HepG2 (cell line): Measurements from ENCODE around the gene PDLIM7. TPM values are rescaled to one million over a fixed set of nuclear protein-coding genes. Genes with fewer than 3 reads are reported as not detected.
A peak's percentile ranks its signal among the peaks of the same experiment; 100 is the strongest.

Experiments used
- KAT8 ChIP-seq: IDR thresholded peaks from 2 replicates; pipeline ENCODE4 v1.6.1; 2016; ENCODE audit warnings: missing genetic modification reagents, missing compliant biosample characterization
- KDM5A ChIP-seq: fragments of 200-600 bp; sonication (generic); IDR thresholded peaks from 2 replicates; pipeline ENCODE4 v1.7.0; 2018; ENCODE audit warnings: antibody characterized with exemption, mild to moderate bottlenecking, low read length, borderline replicate concordance
- KLF13 ChIP-seq: sonication (generic); formaldehyde crosslinking; IDR thresholded peaks from 2 replicates; pipeline ENCODE4 v1.4.0; 2020; ENCODE audit warnings: mild to moderate bottlenecking, missing genetic modification reagents
- SNAPC2 ChIP-seq: sonication (generic); formaldehyde crosslinking; IDR thresholded peaks from 2 replicates; pipeline ENCODE4 v1.8.1; 2022; ENCODE audit warnings: mild to moderate bottlenecking, missing genetic modification reagents
- TFE3 ChIP-seq: IDR thresholded peaks from 2 replicates; pipeline ENCODE4 v1.6.1; 2016
- ZNF232 ChIP-seq: sonication (generic); formaldehyde crosslinking; IDR thresholded peaks from 2 replicates; pipeline ENCODE4 v1.4.0; 2020; ENCODE audit warnings: missing genetic modification reagents, borderline replicate concordance
- ZNF326 ChIP-seq: sonication (generic); formaldehyde crosslinking; IDR thresholded peaks from 2 replicates; pipeline ENCODE4 v1.4.0; 2020; ENCODE audit warnings: missing genetic modification reagents, borderline replicate concordance
- ZNF446 ChIP-seq: sonication (generic); formaldehyde crosslinking; IDR thresholded peaks from 2 replicates; pipeline ENCODE4 v1.5.0; 2020; ENCODE audit warnings: mild to moderate bottlenecking, missing genetic modification reagents
- ZNF574 ChIP-seq: sonication (generic); formaldehyde crosslinking; IDR thresholded peaks from 2 replicates; pipeline ENCODE4 v1.4.0; 2020; ENCODE audit warnings: missing genetic modification reagents
- ZNF609 ChIP-seq: sonication (generic); formaldehyde crosslinking; IDR thresholded peaks from 2 replicates; pipeline ENCODE4 v1.4.0; 2020; ENCODE audit warnings: mild to moderate bottlenecking, missing genetic modification reagents, borderline replicate concordance
- ZNF674 ChIP-seq: sonication (generic); formaldehyde crosslinking; IDR thresholded peaks from 2 replicates; pipeline ENCODE4 v1.5.0; 2020; ENCODE audit warnings: low read depth, mild to moderate bottlenecking, missing genetic modification reagents
- polyA plus RNA-seq, 8 experiments: library from polyadenylated mRNA; depleted of rRNA in 3 of 8; stranded (reverse) in 7 of 8; unstranded in 1 of 8; fragments of >200 nt; fragmentation: Illumina TruSeq in 4 of 8; extraction: Trizol in 4 of 8; gene quantifications; 2 replicates each; pipeline versions ENCODE4 v1.2.1 to v1.2.3, GENCODE V29; 2011 to 2016; ENCODE audit warnings: low read depth in 4 of 8, missing spikeins in 1 of 8, mixed read lengths in 1 of 8; ENCODE audit not compliant: insufficient read depth in 1 of 8
- total RNA-seq, 5 experiments: library from RNA; depleted of rRNA; stranded (reverse); fragments of >200 nt; fragmentation: Illumina TruSeq; extraction: Trizol; gene quantifications; 2 replicates each; pipeline ENCODE4 v1.2.3, GENCODE V29; 2016; ENCODE audit warnings: low read depth in 1 of 5
- TF ChIP-seq, protein P1 (sequence below): IDR thresholded peaks from 2 replicates; pipeline ENCODE4 v1.6.1; 2016; ENCODE audit warnings: control low read depth
- TF ChIP-seq, protein P2 (sequence below): IDR thresholded peaks from 2 replicates; pipeline ENCODE4 v1.6.1; 2012; ENCODE audit warnings: low read length, improper control_type of control experiment
- TF ChIP-seq, protein P3 (sequence below): sonication (generic); formaldehyde crosslinking; IDR thresholded peaks from 2 replicates; pipeline ENCODE4 v1.4.0; 2020; ENCODE audit warnings: mild to moderate bottlenecking, missing genetic modification reagents

The PDLIM7 gene
- total and polyA plus RNA-seq, 2 of the 13 experiments (the other 11 are each of a cell fraction or from before 2014, with no cell fraction given) = 21.1 to 31.3 TPM

- TF ChIP-seq ZNF609 (CRISPR knock-in tag) (no peak), KAT8 (CRISPR knock-in tag) (0 out of 2 replicates have a peak, but pooled peaks have one; percentile 39), TFE3 (CRISPR knock-in tag) (no peak), ZNF574 (CRISPR knock-in tag) (peak; percentile 81), KDM5A (peak; percentile 11; the same call in 1 of the 2 replicates), ZNF232 (CRISPR knock-in tag) (no peak), KLF13 (CRISPR knock-in tag) (no peak), ZNF326 (CRISPR knock-in tag) (no peak), ZNF674 (CRISPR knock-in tag) (peak; percentile 95; the same call in 1 of the 2 replicates), ZNF446 (CRISPR knock-in tag) (peak; percentile 94), SNAPC2 (CRISPR knock-in tag) (peak; percentile 69; the same call in 1 of the 2 replicates)
- TF ChIP-seq, protein P1, sequence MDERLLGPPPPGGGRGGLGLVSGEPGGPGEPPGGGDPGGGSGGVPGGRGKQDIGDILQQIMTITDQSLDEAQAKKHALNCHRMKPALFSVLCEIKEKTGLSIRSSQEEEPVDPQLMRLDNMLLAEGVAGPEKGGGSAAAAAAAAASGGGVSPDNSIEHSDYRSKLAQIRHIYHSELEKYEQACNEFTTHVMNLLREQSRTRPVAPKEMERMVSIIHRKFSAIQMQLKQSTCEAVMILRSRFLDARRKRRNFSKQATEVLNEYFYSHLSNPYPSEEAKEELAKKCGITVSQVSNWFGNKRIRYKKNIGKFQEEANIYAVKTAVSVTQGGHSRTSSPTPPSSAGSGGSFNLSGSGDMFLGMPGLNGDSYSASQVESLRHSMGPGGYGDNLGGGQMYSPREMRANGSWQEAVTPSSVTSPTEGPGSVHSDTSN (CRISPR knock-in tag) = no peak
- TF ChIP-seq, protein P2, sequence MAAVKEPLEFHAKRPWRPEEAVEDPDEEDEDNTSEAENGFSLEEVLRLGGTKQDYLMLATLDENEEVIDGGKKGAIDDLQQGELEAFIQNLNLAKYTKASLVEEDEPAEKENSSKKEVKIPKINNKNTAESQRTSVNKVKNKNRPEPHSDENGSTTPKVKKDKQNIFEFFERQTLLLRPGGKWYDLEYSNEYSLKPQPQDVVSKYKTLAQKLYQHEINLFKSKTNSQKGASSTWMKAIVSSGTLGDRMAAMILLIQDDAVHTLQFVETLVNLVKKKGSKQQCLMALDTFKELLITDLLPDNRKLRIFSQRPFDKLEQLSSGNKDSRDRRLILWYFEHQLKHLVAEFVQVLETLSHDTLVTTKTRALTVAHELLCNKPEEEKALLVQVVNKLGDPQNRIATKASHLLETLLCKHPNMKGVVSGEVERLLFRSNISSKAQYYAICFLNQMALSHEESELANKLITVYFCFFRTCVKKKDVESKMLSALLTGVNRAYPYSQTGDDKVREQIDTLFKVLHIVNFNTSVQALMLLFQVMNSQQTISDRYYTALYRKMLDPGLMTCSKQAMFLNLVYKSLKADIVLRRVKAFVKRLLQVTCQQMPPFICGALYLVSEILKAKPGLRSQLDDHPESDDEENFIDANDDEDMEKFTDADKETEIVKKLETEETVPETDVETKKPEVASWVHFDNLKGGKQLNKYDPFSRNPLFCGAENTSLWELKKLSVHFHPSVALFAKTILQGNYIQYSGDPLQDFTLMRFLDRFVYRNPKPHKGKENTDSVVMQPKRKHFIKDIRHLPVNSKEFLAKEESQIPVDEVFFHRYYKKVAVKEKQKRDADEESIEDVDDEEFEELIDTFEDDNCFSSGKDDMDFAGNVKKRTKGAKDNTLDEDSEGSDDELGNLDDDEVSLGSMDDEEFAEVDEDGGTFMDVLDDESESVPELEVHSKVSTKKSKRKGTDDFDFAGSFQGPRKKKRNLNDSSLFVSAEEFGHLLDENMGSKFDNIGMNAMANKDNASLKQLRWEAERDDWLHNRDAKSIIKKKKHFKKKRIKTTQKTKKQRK = no peak
- TF ChIP-seq, protein P3, sequence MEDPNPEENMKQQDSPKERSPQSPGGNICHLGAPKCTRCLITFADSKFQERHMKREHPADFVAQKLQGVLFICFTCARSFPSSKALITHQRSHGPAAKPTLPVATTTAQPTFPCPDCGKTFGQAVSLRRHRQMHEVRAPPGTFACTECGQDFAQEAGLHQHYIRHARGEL = no peak; the same call in 1 of the 2 replicates
These were observed 42.3 kb downstream of the PDLIM7 start (continued) for GRCh38 chr5:177455036-177455660.
